Peyer's patch (tissue), 4 donors: Measurements from ENCODE around the gene CLRN3. TPM values are rescaled to one million over a fixed set of nuclear protein-coding genes. Genes with fewer than 3 reads are reported as not detected.
A peak's percentile ranks its signal among the peaks of the same experiment; 100 is the strongest.

Experiments
- DNase-seq, 3 donors: peaks; one replicate each; pipeline ENCODE4 v3.0.0-alpha.2; 2017 to 2019
- H3K27ac ChIP-seq, 4 donors: fragments of 200-600 bp; sonication (generic); one replicate each; pipeline ENCODE4 v1.5.1; 2016 to 2019
- H3K27me3 ChIP-seq, 2 donors: fragments of 200-600 bp; sonication (generic); one replicate each; pipeline ENCODE4 v1.5.1; 2019
- H3K36me3 ChIP-seq, 3 donors: fragments of 200-600 bp; sonication (generic); one replicate each; pipeline ENCODE4 v1.5.1; 2016 to 2019
- H3K4me1 ChIP-seq, 4 donors: fragments of 200-600 bp; sonication (generic); one replicate each; pipeline ENCODE4 v1.5.1; 2016 to 2019
- H3K4me3 ChIP-seq, 4 donors: fragments of 200-600 bp; sonication (generic); 1 replicate in 3 of 4; 2 replicates in 1 of 4; pipeline ENCODE4 v1.5.1; 2016 to 2019; ENCODE audit warnings: mild to moderate bottlenecking in 1 of 4
- H3K9me3 ChIP-seq, 4 donors: fragments of 200-600 bp; sonication (generic); one replicate each; pipeline ENCODE4 v1.5.1; 2016 to 2019; ENCODE audit warnings: mild to moderate bottlenecking in 1 of 4
- CTCF ChIP-seq, 6 experiments: fragments of 450-650 bp in 4 of 6; fragments of 200-600 bp in 2 of 6; sonication (generic) in 1 of 6; IDR thresholded peaks; one replicate each; pipeline ENCODE4 v1.5.1; 2017 to 2019; ENCODE audit warnings: antibody characterized with exemption in 6 of 6, mild to moderate bottlenecking in 3 of 6, moderate library complexity in 1 of 6
- POLR2A ChIP-seq, 2 donors: fragments of 450-650 bp; IDR thresholded peaks; one replicate each; pipeline ENCODE4 v1.5.1; 2017; ENCODE audit warnings: antibody characterized with exemption in 2 of 2, mild to moderate bottlenecking in 2 of 2, moderate library complexity in 2 of 2
- total RNA-seq, 4 donors: library from RNA; depleted of rRNA; stranded (reverse); fragments of >200 nt; gene quantifications; one replicate each; pipeline ENCODE4 v1.1.0, GENCODE V29; 2016

The CLRN3 gene
- total RNA-seq, 4 donors from 2014 or later: 7.4 to 215 (median 109) TPM

GRCh38 chr10:127921753-127922145, 29.0 kb upstream of the CLRN3 start:
- H3K27ac ChIP-seq: peak overlapping the region in 2 of 4 donors; percentile 41 to 52
- no peak overlapping the region for H3K4me3 ChIP-seq
- H3K4me1 ChIP-seq: peaks cover 0 to 21% (median 0%) of the 10 kb centered on the region in 4 donors
- no peak for DNase-seq
- H3K36me3 ChIP-seq: no peaks in the 10 kb centered on the region
- no peaks in the 10 kb centered on the region for H3K9me3 ChIP-seq
- H3K27me3 ChIP-seq: no peaks in the 10 kb centered on the region
- TF ChIP-seq POLR2A (IDR thresholded peaks at IDR 0.05) (no peak), CTCF (IDR thresholded peaks at IDR 0.05) (no peak)

- H3K9me3 ChIP-seq: no peaks in the 10 kb centered on the region
- TF ChIP-seq CTCF (IDR thresholded peaks at IDR 0.05): no peak
- TF ChIP-seq POLR2A (IDR thresholded peaks at IDR 0.05): no peak
- no peak overlapping the region for H3K4me3 ChIP-seq
- H3K36me3 ChIP-seq: no peaks in the 10 kb centered on the region
- peaks cover 0 to 21% (median 0%) of the 10 kb centered on the region in 4 donors for H3K4me1 ChIP-seq
- no peaks in the 10 kb centered on the region for H3K27me3 ChIP-seq
- peak overlapping the region in 2 of 4 donors; percentile 41 to 42 for H3K27ac ChIP-seq
- no peak for DNase-seq
Measured at GRCh38 chr10:127921075-127921752, 28.5 kb upstream of the CLRN3 start.

- peaks cover 0 to 21% (median 0%) of the 10 kb centered on the region in 4 donors for H3K4me1 ChIP-seq
- peak overlapping the region in 3 of 4 donors; percentile 10 to 62 (median 42) for H3K27ac ChIP-seq
- no peak overlapping the region for H3K4me3 ChIP-seq
- no peaks in the 10 kb centered on the region for H3K9me3 ChIP-seq
- H3K27me3 ChIP-seq: no peaks in the 10 kb centered on the region
- DNase-seq: no peak
- TF ChIP-seq POLR2A (IDR thresholded peaks at IDR 0.05) (no peak), CTCF (IDR thresholded peaks at IDR 0.05) (no peak)
- no peaks in the 10 kb centered on the region for H3K36me3 ChIP-seq
Measured at GRCh38 chr10:127920306-127921074, 27.7 kb upstream of the CLRN3 start.

GRCh38 chr10:127919418-127920271, 26.9 kb upstream of the CLRN3 start:
- H3K4me1 ChIP-seq: peaks cover 0 to 21% (median 0%) of the 10 kb centered on the region in 4 donors
- H3K9me3 ChIP-seq: no peaks in the 10 kb centered on the region
- no peak for TF ChIP-seq CTCF (IDR thresholded peaks at IDR 0.05)
- no peak for TF ChIP-seq POLR2A (IDR thresholded peaks at IDR 0.05)
- H3K4me3 ChIP-seq: no peak overlapping the region
- DNase-seq: no peak
- peak overlapping the region in 2 of 4 donors; percentile 42 to 62 for H3K27ac ChIP-seq
- H3K27me3 ChIP-seq: no peaks in the 10 kb centered on the region
- no peaks in the 10 kb centered on the region for H3K36me3 ChIP-seq

- Histone ChIP-seq H3K27ac (no peak overlapping the region), H3K27me3 (no peaks in the 10 kb centered on the region), H3K9me3 (no peaks in the 10 kb centered on the region), H3K36me3 (no peaks in the 10 kb centered on the region), H3K4me1 (peaks cover 0 to 21% (median 0%) of the 10 kb centered on the region in 4 donors), H3K4me3 (no peak overlapping the region)
- TF ChIP-seq CTCF (IDR thresholded peaks at IDR 0.05) (no peak), POLR2A (IDR thresholded peaks at IDR 0.05) (no peak)
- DNase-seq: no peak
Measured at GRCh38 chr10:127918572-127918971, 25.8 kb upstream of the CLRN3 start.
